HepG2 (cell line): ENCODE measurements around the gene MAN1A2.

ENCODE experiments used
- ELF1 ChIP-seq: sonication (generic); formaldehyde crosslinking; IDR thresholded peaks from 2 replicates; pipeline ENCODE4 v1.4.0; 2020; ENCODE audit warnings: missing genetic modification reagents
- JUND ChIP-seq: sonication (generic); formaldehyde crosslinking; IDR thresholded peaks from 2 replicates; pipeline ENCODE4 v1.8.0; 2022; ENCODE audit warnings: mild to moderate bottlenecking, missing genetic modification reagents
- KDM1A ChIP-seq: IDR thresholded peaks from 2 replicates; pipeline ENCODE4 v1.6.1; 2016; ENCODE audit warnings: missing compliant biosample characterization
- PLRG1 ChIP-seq: fragments of 450-650 bp; conservative IDR thresholded peaks from 2 replicates; pipeline ENCODE4 v1.6.1; 2016
- POLR2A ChIP-seq, 2 experiments: IDR thresholded peaks; 2 replicates each; pipeline ENCODE4 v1.6.1; 2011; ENCODE audit warnings: low read depth in 2 of 2, low read length in 2 of 2, mild to moderate bottlenecking in 1 of 2, moderate library complexity in 1 of 2; ENCODE audit not compliant: insufficient read depth in 1 of 2
- POLR2AphosphoS5 ChIP-seq: IDR thresholded peaks from 2 replicates; pipeline ENCODE4 v1.6.1; 2012; ENCODE audit warnings: low read depth, low read length
- SAFB2 ChIP-seq: sonication (generic); formaldehyde crosslinking; IDR thresholded peaks from 2 replicates; pipeline ENCODE4 v1.5.1; 2020; ENCODE audit warnings: missing genetic modification reagents, low read depth, mild to moderate bottlenecking, borderline replicate concordance
- ZNF713 ChIP-seq: sonication (generic); formaldehyde crosslinking; IDR thresholded peaks from 2 replicates; pipeline ENCODE4 v1.4.0; 2020; ENCODE audit warnings: mild to moderate bottlenecking, missing genetic modification reagents
- TF ChIP-seq, protein P1 (sequence below): sonication (generic); formaldehyde crosslinking; IDR thresholded peaks from 2 replicates; pipeline ENCODE4 v1.4.0; 2020; ENCODE audit warnings: missing genetic modification reagents, borderline replicate concordance
- TF ChIP-seq, protein P2 (sequence below): IDR thresholded peaks from 2 replicates; pipeline ENCODE4 v1.6.1; 2016; ENCODE audit warnings: missing compliant biosample characterization, missing genetic modification reagents, borderline replicate concordance
- TF ChIP-seq, protein P3 (sequence below): sonication (generic); formaldehyde crosslinking; IDR thresholded peaks from 2 replicates; pipeline ENCODE4 v1.4.0; 2020; ENCODE audit warnings: missing genetic modification reagents
- TF ChIP-seq, protein P4 (sequence below): sonication (generic); formaldehyde crosslinking; IDR thresholded peaks from 2 replicates; pipeline ENCODE4 v1.5.0; 2020; ENCODE audit warnings: mild to moderate bottlenecking, missing genetic modification reagents, moderate library complexity

DNA sequence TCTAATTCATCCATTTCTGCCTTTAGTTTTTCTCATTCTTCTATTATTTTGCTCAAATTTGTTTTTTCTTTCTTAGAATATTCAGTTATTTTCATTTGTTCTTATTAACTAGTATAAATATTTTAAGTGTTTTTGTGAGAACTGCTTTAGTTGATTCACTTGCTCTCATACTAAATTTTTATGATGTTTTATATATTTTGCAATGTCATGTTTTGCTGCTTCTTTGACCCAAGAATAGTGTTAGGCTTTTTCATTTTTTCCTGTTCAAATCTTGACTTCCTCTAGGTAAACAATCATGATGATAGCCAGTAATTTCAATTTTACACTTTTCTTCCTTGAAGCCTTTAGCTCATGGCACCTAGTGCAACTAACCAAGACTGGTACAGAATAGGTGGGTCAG, 45.2 kb downstream of the MAN1A2 start:
- TF ChIP-seq, protein P1, sequence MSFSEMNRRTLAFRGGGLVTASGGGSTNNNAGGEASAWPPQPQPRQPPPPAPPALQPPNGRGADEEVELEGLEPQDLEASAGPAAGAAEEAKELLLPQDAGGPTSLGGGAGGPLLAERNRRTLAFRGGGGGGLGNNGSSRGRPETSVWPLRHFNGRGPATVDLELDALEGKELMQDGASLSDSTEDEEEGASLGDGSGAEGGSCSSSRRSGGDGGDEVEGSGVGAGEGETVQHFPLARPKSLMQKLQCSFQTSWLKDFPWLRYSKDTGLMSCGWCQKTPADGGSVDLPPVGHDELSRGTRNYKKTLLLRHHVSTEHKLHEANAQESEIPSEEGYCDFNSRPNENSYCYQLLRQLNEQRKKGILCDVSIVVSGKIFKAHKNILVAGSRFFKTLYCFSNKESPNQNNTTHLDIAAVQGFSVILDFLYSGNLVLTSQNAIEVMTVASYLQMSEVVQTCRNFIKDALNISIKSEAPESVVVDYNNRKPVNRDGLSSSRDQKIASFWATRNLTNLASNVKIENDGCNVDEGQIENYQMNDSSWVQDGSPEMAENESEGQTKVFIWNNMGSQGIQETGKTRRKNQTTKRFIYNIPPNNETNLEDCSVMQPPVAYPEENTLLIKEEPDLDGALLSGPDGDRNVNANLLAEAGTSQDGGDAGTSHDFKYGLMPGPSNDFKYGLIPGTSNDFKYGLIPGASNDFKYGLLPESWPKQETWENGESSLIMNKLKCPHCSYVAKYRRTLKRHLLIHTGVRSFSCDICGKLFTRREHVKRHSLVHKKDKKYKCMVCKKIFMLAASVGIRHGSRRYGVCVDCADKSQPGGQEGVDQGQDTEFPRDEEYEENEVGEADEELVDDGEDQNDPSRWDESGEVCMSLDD (CRISPR knock-in tag): no peak
- TF ChIP-seq, protein P2, sequence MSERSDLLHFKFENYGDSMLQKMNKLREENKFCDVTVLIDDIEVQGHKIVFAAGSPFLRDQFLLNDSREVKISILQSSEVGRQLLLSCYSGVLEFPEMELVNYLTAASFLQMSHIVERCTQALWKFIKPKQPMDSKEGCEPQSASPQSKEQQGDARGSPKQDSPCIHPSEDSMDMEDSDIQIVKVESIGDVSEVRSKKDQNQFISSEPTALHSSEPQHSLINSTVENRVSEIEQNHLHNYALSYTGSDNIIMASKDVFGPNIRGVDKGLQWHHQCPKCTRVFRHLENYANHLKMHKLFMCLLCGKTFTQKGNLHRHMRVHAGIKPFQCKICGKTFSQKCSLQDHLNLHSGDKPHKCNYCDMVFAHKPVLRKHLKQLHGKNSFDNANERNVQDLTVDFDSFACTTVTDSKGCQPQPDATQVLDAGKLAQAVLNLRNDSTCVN (CRISPR knock-in tag): no peak
- no peak for TF ChIP-seq ZNF713 (CRISPR knock-in tag)
- TF ChIP-seq, protein P3, sequence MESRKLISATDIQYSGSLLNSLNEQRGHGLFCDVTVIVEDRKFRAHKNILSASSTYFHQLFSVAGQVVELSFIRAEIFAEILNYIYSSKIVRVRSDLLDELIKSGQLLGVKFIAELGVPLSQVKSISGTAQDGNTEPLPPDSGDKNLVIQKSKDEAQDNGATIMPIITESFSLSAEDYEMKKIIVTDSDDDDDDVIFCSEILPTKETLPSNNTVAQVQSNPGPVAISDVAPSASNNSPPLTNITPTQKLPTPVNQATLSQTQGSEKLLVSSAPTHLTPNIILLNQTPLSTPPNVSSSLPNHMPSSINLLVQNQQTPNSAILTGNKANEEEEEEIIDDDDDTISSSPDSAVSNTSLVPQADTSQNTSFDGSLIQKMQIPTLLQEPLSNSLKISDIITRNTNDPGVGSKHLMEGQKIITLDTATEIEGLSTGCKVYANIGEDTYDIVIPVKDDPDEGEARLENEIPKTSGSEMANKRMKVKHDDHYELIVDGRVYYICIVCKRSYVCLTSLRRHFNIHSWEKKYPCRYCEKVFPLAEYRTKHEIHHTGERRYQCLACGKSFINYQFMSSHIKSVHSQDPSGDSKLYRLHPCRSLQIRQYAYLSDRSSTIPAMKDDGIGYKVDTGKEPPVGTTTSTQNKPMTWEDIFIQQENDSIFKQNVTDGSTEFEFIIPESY (CRISPR knock-in tag): no peak
- TF ChIP-seq, protein P4, sequence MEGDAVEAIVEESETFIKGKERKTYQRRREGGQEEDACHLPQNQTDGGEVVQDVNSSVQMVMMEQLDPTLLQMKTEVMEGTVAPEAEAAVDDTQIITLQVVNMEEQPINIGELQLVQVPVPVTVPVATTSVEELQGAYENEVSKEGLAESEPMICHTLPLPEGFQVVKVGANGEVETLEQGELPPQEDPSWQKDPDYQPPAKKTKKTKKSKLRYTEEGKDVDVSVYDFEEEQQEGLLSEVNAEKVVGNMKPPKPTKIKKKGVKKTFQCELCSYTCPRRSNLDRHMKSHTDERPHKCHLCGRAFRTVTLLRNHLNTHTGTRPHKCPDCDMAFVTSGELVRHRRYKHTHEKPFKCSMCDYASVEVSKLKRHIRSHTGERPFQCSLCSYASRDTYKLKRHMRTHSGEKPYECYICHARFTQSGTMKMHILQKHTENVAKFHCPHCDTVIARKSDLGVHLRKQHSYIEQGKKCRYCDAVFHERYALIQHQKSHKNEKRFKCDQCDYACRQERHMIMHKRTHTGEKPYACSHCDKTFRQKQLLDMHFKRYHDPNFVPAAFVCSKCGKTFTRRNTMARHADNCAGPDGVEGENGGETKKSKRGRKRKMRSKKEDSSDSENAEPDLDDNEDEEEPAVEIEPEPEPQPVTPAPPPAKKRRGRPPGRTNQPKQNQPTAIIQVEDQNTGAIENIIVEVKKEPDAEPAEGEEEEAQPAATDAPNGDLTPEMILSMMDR: no peak
- TF ChIP-seq JUND (CRISPR knock-in tag): no peak
- no peak for TF ChIP-seq SAFB2 (CRISPR knock-in tag)
- TF ChIP-seq POLR2AphosphoS5: no peak
- no peak for TF ChIP-seq ELF1
- no peak for TF ChIP-seq PLRG1
- no peak for TF ChIP-seq POLR2A (IDR thresholded peaks at IDR 0.05; ENCODE audit: insufficient read depth in 1 of 2, low read depth in 2 of 2, low read length in 2 of 2)
- TF ChIP-seq KDM1A (CRISPR knock-in tag): no peak
